HG03457 (cell line): ENCODE results near the gene ITPKC.

ENCODE experiments used
- ATAC-seq: cut with Tn5 transposase; IDR thresholded peaks from one replicate; pipeline ENCODE4 v1.9.1; 2021; ENCODE audit warnings: moderate number of reproducible peaks; ENCODE audit not compliant: unreplicated experiment

Gene ITPKC

GRCh38 chr19:40716482-40717324 lies at the start of gene ITPKC, which contains the start of gene COQ8B:
Gene ITPKC (plus strand): TSS chr19:40717112. CDS start chr19:40717136, 24 bp downstream.
Gene COQ8B (minus strand): TSS chr19:40716886. CDS start chr19:40714632, 2,254 bp downstream.
- peak; percentile 65 for ATAC-seq

GRCh38 chr19:40667602-40668001 lies 49.3 kb upstream of the ITPKC start:
- no peak for ATAC-seq

- no peak for ATAC-seq
These were observed 47.8 kb upstream of the ITPKC start for GRCh38 chr19:40668991-40669614.

GRCh38 chr19:40671404-40671803 lies 45.5 kb upstream of the ITPKC start:
- no peak for ATAC-seq

- ATAC-seq, result no peak
These were observed 44.9 kb upstream of the ITPKC start for GRCh38 chr19:40672038-40672437.

- ATAC-seq, result no peak
These were observed 44.2 kb upstream of the ITPKC start for GRCh38 chr19:40672573-40673299.

GRCh38 chr19:40673397-40673796 lies 43.5 kb upstream of the ITPKC start:
- ATAC-seq, result no peak

- ATAC-seq, result no peak
These were observed 42.6 kb upstream of the ITPKC start for GRCh38 chr19:40674291-40674690.

GRCh38 chr19:40677156-40677555 lies 39.8 kb upstream of the ITPKC start:
- no peak for ATAC-seq

GRCh38 chr19:40681039-40681438 lies 35.9 kb upstream of the ITPKC start:
- no peak for ATAC-seq

GRCh38 chr19:40682431-40682964 lies 34.4 kb upstream of the ITPKC start:
- ATAC-seq, result no peak

- no peak for ATAC-seq
These were observed 33.5 kb upstream of the ITPKC start for GRCh38 chr19:40683437-40683836.

- no peak for ATAC-seq
These were observed 32.6 kb upstream of the ITPKC start for GRCh38 chr19:40684280-40684679.

GRCh38 chr19:40685016-40685526 lies 31.8 kb upstream of the ITPKC start:
- no peak for ATAC-seq

GRCh38 chr19:40685563-40685962 lies 31.3 kb upstream of the ITPKC start:
- no peak for ATAC-seq

- ATAC-seq, result no peak
These were observed 29.9 kb upstream of the ITPKC start for GRCh38 chr19:40686882-40687524.

GRCh38 chr19:40687525-40688016 lies 29.3 kb upstream of the ITPKC start:
- ATAC-seq, result no peak

- ATAC-seq, result no peak
These were observed 28.6 kb upstream of the ITPKC start for GRCh38 chr19:40688309-40688708.

GRCh38 chr19:40688987-40689338 lies 27.9 kb upstream of the ITPKC start:
- no peak for ATAC-seq

- ATAC-seq, result no peak
These were observed 27.4 kb upstream of the ITPKC start for GRCh38 chr19:40689339-40690049.
